GM18505 (cell line): ENCODE measurements around the gene OPN1MW3.
"Not testable (repeated sequence)": the region's sequence is repeated elsewhere in the genome, so short reads cannot be mapped to it uniquely, and the experiment has no call there.

Source experiments
- ATAC-seq: cut with Tn5 transposase; IDR thresholded peaks from one replicate; pipeline ENCODE4 v1.9.1; 2021; ENCODE audit not compliant: unreplicated experiment
- POLR2A ChIP-seq: IDR thresholded peaks from 4 replicates; pipeline ENCODE4 v1.6.1; 2011; ENCODE audit warnings: borderline replicate concordance; ENCODE audit not compliant: insufficient read depth, insufficient read length; ENCODE audit errors: extremely low read depth

Gene OPN1MW3

DNA sequence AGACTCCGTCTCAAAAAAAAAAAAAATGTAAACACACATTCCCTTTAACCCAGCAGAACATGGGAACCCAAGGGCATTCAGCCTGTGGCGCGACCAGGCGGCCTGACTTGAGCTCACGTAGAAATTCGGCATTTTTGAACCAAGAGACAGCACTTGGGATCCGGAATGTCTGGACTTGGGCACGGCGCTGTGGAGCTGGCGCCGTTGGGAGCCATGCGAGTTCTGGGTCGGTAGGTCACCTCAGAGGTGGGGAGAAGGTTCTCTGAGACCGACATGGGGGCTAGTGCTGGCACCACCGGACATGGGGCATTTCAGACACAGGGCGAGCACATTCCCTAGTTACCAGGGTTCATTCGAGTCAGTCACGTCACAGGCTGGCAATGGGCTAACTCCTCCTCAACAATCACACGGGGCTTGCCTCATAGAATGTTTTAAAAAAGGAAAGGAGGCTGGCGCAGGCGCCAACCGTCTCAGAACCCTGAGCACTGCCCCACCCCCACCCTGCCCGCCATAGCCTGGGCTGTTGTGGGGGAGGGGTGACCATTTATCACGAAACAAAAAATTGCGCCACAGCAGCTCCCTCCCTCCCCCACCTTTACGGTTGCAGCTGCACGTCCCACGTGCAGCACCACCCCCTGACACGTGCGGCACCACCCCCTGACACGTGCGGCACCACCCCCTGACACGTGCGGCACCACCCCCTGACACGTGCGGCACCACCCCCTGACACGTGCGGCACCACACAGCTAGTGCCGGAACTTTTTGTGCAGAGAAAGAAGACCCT, 37.6 kb downstream of the OPN1MW3 start, which contains the start of gene TEX28:
TSS of gene TEX28 (minus strand) at position 334 of the 784 bp plus-strand sequence. CDS start 3,007 bp downstream, outside the sequence.
- ATAC-seq, result no peak
- TF ChIP-seq POLR2A, result no peak

GRCh38 chrX:154295664-154296310, 38.4 kb downstream of the OPN1MW3 start, which contains the start of gene TKTL1:
TSS of gene TKTL1 (plus strand) at chrX:154295795. CDS start at chrX:154295860, 65 bp downstream.
- TF ChIP-seq POLR2A, result no peak
- ATAC-seq, result no peak

- TF ChIP-seq POLR2A, result no peak
- ATAC-seq, result no peak
Measured at GRCh38 chrX:154296731-154297130, 39.3 kb downstream of the OPN1MW3 start.

- no peak for ATAC-seq
- TF ChIP-seq POLR2A, result no peak
Measured at GRCh38 chrX:154298312-154298711, 40.9 kb downstream of the OPN1MW3 start.

DNA sequence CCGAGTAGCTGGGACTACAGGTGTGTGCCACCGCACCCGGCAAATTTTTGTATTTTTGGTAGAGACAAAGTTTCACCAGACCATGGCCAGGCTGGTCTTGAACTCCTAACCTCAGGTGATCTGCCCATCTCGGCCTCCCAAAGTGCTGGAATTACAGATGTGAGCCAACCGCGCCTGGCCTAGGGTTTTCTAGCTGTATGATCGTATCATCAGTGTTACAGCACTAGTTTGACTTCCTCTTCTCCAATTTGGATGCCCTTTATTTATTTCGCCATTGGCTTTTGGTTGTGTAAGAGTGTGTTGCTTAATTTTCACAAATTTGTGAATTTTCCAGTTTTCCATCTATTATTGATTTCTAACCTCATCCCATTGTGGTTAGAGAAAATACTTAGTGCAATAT, 43.4 kb downstream of the OPN1MW3 start:
- ATAC-seq, result no peak
- no peak for TF ChIP-seq POLR2A

DNA sequence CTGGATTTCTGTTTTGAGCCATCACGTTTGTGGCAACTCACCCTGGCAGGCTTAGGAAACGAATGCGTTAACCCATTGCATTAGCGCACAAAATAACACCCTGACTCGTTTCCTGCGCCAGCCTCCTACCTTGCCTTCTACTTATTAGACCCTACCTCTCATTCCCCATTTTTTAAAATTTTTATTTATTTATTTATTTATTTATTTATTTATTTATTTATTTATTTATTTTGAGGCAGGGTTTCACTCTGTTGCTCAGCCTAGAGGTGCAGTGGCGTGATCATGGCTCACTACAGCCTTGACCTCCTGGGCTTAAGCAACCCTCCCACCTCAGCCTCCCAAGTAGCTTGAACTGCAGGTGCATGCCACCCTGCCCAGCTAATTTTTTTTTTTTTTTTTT, 45.6 kb downstream of the OPN1MW3 start:
- ATAC-seq, result not testable (repeated sequence)

GRCh38 chrX:154303476-154303875, 46.1 kb downstream of the OPN1MW3 start:
- no peak for TF ChIP-seq POLR2A
- no peak for ATAC-seq

DNA sequence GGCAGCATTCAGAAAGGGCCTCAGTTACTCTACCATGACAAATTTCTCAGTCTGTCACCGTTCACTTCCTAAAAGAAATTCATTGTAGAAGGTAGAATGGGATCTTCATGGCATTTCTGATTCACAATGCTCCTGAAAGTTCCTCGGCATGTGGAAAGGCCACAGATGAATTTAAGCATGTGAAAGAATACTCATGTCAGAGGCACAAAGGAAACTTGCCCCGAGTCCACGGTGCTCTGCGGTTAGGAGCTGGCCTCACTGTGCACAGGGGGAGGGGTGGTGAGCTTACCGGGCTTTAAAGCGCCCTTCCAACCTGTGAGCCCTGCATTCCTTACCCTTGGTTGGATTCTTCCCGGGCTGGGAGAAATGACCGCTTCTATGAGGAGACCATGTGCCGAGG, 47.5 kb downstream of the OPN1MW3 start:
- no peak for TF ChIP-seq POLR2A
- no peak for ATAC-seq

DNA sequence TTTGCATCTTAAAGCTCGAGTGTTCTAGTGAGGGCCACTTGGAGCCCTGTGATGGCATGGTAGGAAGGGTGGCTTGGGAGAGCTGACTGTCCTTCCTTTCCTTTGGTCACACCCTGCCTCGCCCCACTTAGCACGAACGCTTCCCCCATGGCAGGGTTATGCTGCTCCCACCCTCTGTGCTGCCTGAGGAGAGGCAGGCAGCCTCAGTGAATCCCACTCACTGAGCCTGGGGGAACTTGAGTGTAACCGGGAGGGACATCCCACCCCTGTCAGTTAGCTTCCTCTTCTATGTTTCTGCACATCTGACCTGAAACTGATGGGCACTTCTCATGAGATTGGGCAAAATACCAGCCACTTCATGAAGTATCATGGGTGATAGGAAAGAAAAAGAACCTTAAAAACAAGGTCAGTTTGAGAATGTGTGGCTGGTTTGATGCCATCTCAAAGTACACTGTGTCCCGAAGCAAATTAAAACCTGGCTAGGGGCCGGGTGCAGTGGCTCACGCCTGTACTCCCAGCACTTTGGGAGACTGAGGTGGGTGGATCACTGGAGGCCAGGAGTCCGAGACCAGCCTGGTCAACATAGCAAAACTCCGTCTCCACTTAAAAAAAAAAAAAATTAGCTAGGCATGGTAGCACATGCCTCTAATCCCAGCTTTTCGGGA, 48.3 kb downstream of the OPN1MW3 start:
- no peak for TF ChIP-seq POLR2A

GRCh38 chrX:154307202-154307601, 49.8 kb downstream of the OPN1MW3 start:
- TF ChIP-seq POLR2A, result no peak
- ATAC-seq, result no peak

More for the DNA sequence above, 48.3 kb downstream of the OPN1MW3 start:
- no peak for ATAC-seq

- ATAC-seq, result no peak
Measured at GRCh38 chrX:154308108-154308946, 50.9 kb downstream of the OPN1MW3 start.

GRCh38 chrX:154309041-154309775, 51.8 kb downstream of the OPN1MW3 start:
- no peak for TF ChIP-seq POLR2A

More at GRCh38 chrX:154308108-154308946, 50.9 kb downstream of the OPN1MW3 start:
- TF ChIP-seq POLR2A, result no peak

More at GRCh38 chrX:154309041-154309775, 51.8 kb downstream of the OPN1MW3 start:
- no peak for ATAC-seq
